SIG-M5 treated with dmso at 0.1 percent for 504 hours (cell line): ENCODE results near the gene ZFYVE28.

ENCODE experiments used
- DNase-seq: peaks from one replicate; lab custom pipeline; 2025; ENCODE audit not compliant: unreplicated experiment; lab: John Stamatoyannopoulos, UW

ZFYVE28 gene

GRCh38 chr4:2428496-2429213 is 10.2 kb upstream of the ZFYVE28 start:
- DNase-seq = no peak

GRCh38 chr4:2427383-2428334 is 9.2 kb upstream of the ZFYVE28 start:
- no peak for DNase-seq

- no peak for DNase-seq
Measured at GRCh38 chr4:2426711-2427275, 8.3 kb upstream of the ZFYVE28 start.

GRCh38 chr4:2426069-2426397 is 7.6 kb upstream of the ZFYVE28 start:
- DNase-seq = no peak

GRCh38 chr4:2425386-2426068 is 7.1 kb upstream of the ZFYVE28 start:
- DNase-seq = no peak

- no peak for DNase-seq
Measured at GRCh38 chr4:2424581-2424980, 6.1 kb upstream of the ZFYVE28 start.

GRCh38 chr4:2423695-2424094 is 5.2 kb upstream of the ZFYVE28 start:
- no peak for DNase-seq

- DNase-seq = no peak
Measured at GRCh38 chr4:2423066-2423465, 4.6 kb upstream of the ZFYVE28 start.

GRCh38 chr4:2421928-2422327 is 3.5 kb upstream of the ZFYVE28 start:
- no peak for DNase-seq

- no peak for DNase-seq
Measured at GRCh38 chr4:2419814-2420213, 1.4 kb upstream of the ZFYVE28 start.

- peak; percentile 93 for DNase-seq
Measured at GRCh38 chr4:2418650-2419571, 466 bp upstream of the ZFYVE28 start, which contains the start of gene CFAP99. CFAP99 (plus strand) TSS chr4:2418955.

- no peak for DNase-seq
Measured at GRCh38 chr4:2417226-2417764, 1.1 kb downstream of the ZFYVE28 start.

GRCh38 chr4:2416564-2417225 is 1.8 kb downstream of the ZFYVE28 start:
- DNase-seq = no peak

- no peak for DNase-seq
Measured at GRCh38 chr4:2415881-2416563, 2.4 kb downstream of the ZFYVE28 start.

- DNase-seq = no peak
Measured at GRCh38 chr4:2415213-2415612, 3.2 kb downstream of the ZFYVE28 start.

GRCh38 chr4:2413821-2414610 is 4.4 kb downstream of the ZFYVE28 start:
- DNase-seq = no peak

- DNase-seq = peak; percentile 88
Measured at GRCh38 chr4:2412885-2413716, 5.3 kb downstream of the ZFYVE28 start.
